ENCODE data around the gene ACSF3. TPM values are rescaled to one million over a fixed set of nuclear protein-coding genes. Genes with fewer than 3 reads are reported as not detected.

ACSF3 gene
- total RNA-seq, 1 donor from 2014 or later = 25.8 TPM

GRCh38 chr16:89054261-89054661, 39.4 kb upstream of the ACSF3 start:
- TF ChIP-seq, protein P1, sequence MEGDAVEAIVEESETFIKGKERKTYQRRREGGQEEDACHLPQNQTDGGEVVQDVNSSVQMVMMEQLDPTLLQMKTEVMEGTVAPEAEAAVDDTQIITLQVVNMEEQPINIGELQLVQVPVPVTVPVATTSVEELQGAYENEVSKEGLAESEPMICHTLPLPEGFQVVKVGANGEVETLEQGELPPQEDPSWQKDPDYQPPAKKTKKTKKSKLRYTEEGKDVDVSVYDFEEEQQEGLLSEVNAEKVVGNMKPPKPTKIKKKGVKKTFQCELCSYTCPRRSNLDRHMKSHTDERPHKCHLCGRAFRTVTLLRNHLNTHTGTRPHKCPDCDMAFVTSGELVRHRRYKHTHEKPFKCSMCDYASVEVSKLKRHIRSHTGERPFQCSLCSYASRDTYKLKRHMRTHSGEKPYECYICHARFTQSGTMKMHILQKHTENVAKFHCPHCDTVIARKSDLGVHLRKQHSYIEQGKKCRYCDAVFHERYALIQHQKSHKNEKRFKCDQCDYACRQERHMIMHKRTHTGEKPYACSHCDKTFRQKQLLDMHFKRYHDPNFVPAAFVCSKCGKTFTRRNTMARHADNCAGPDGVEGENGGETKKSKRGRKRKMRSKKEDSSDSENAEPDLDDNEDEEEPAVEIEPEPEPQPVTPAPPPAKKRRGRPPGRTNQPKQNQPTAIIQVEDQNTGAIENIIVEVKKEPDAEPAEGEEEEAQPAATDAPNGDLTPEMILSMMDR (IDR thresholded peaks at IDR 0.05; ENCODE audit: insufficient read depth, low read length, severe bottlenecking) = no peak
- Histone ChIP-seq H3K4me3 (ENCODE audit: low read depth, low read length) (no peak overlapping the region), H3K36me3 (ENCODE audit: control insufficient read depth, insufficient read depth, low read length) (no peaks in the 10 kb centered on the region), H3K27me3 (ENCODE audit: control insufficient read depth, insufficient read depth, low read length) (no peaks in the 10 kb centered on the region)
- DNase-seq (ENCODE audit: low read depth) = no peak
- FAIRE-seq = no peak

DNA sequence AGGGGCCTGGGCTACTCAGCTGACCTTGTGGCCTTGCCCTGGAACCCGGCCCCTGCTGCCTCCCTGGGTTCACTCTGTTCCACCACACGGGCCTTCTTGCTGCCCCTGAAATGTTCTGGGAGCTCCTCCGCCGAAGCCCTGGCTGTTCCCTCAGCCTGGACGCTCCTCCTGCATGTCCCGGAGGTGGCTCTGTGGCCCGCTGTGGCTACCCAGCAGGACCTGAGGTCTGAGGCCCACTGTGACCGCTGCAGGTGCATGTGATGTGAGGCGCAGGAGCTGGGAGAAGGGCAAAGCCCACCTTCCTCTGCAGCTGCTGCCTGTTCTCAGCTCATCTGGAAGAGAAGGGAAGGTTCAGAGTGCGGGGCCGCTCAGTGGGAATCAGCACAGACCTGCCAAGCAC, 38.9 kb upstream of the ACSF3 start:
- FAIRE-seq = no peak
- no peak for DNase-seq (ENCODE audit: low read depth)
- H3K4me3 ChIP-seq (ENCODE audit: low read depth, low read length) = no peak overlapping the region
- no peaks in the 10 kb centered on the region for H3K27me3 ChIP-seq (ENCODE audit: control insufficient read depth, insufficient read depth, low read length)
- no peaks in the 10 kb centered on the region for H3K36me3 ChIP-seq (ENCODE audit: control insufficient read depth, insufficient read depth, low read length)
- TF ChIP-seq, protein P1 (IDR thresholded peaks at IDR 0.05; ENCODE audit: insufficient read depth, low read length, severe bottlenecking) = no peak

DNA sequence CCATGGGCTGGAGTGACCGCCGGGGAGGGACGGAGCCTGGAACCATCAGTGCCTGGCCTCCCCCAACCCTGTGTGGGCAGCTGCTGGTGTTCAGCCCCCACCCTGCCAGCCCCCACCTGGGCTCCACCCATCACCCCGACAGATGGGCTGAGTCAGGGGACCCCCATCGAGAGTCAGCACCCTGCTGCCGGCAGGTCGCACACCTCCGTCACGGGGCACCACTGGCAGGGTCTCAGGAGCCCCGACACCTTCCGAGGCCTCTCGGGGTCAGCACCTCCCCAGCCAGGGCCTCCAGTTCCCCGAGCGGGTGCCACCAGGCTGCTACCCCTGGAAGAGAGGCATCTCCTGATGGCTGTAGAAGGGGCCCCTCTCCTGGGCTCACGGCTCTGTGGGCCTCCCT, 38.3 kb upstream of the ACSF3 start:
- Histone ChIP-seq H3K27me3 (ENCODE audit: control insufficient read depth, insufficient read depth, low read length) (no peaks in the 10 kb centered on the region), H3K4me3 (ENCODE audit: low read depth, low read length) (no peak overlapping the region), H3K36me3 (ENCODE audit: control insufficient read depth, insufficient read depth, low read length) (no peaks in the 10 kb centered on the region)
- FAIRE-seq (no peak), DNase-seq (ENCODE audit: low read depth) (no peak)
- TF ChIP-seq, protein P1 (IDR thresholded peaks at IDR 0.05; ENCODE audit: insufficient read depth, low read length, severe bottlenecking) = no peak

GRCh38 chr16:89055894-89056555, 37.6 kb upstream of the ACSF3 start:
- Histone ChIP-seq H3K27me3 (ENCODE audit: control insufficient read depth, insufficient read depth, low read length) (no peaks in the 10 kb centered on the region), H3K4me3 (ENCODE audit: low read depth, low read length) (no peak overlapping the region), H3K36me3 (ENCODE audit: control insufficient read depth, insufficient read depth, low read length) (no peaks in the 10 kb centered on the region)
- DNase-seq (ENCODE audit: low read depth) = no peak
- TF ChIP-seq, protein P1 (IDR thresholded peaks at IDR 0.05; ENCODE audit: insufficient read depth, low read length, severe bottlenecking) = no peak
- FAIRE-seq = peak; percentile 77

DNA sequence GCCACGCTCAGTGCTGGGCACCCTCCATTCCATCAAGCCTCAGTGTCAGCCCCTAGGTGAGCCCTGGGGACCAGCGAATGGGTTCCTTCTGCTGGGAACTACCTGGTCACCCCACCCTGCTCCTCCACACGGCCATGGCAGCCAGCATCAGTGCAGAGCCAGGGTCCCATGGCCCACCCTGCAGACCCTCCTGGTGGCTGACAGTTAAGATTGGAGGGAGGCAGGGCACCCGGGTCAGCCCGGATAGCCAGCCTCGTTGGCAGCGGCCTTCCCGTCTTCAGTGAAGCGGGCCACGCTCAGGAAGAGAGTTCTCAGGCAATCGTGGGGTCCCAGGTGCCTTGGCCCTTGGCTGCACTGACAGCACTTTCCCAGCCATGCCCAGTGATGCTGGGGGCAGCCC, 37.1 kb upstream of the ACSF3 start:
- H3K27me3 ChIP-seq (ENCODE audit: control insufficient read depth, insufficient read depth, low read length) = no peaks in the 10 kb centered on the region
- no peak for FAIRE-seq
- H3K4me3 ChIP-seq (ENCODE audit: low read depth, low read length) = no peak overlapping the region
- TF ChIP-seq, protein P1 (IDR thresholded peaks at IDR 0.05; ENCODE audit: insufficient read depth, low read length, severe bottlenecking) = no peak
- no peak for DNase-seq (ENCODE audit: low read depth)
- no peaks in the 10 kb centered on the region for H3K36me3 ChIP-seq (ENCODE audit: control insufficient read depth, insufficient read depth, low read length)

DNA sequence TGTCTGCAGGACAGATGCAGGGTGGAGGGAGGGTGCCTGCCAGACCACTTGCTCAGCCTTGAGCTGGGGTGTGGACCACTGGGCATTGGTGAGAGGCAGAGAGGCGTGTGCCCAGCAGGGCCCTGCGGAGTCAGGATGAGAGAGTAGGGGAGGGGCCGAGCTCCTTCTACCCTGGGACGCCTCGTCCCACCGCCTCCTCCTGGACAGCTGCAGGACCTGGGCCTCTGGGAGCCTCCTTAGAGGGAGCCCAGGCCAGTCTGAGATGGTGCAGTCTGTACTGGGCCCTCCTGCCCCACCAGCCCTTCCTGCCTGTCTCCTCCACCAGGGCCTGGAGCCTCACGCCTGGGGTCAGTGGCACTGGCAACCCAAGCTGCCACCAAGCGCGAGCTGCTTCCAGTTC, 35.9 kb upstream of the ACSF3 start:
- Histone ChIP-seq H3K27me3 (ENCODE audit: control insufficient read depth, insufficient read depth, low read length) (no peaks in the 10 kb centered on the region), H3K36me3 (ENCODE audit: control insufficient read depth, insufficient read depth, low read length) (no peaks in the 10 kb centered on the region), H3K4me3 (ENCODE audit: low read depth, low read length) (no peak overlapping the region)
- no peak for DNase-seq (ENCODE audit: low read depth)
- no peak for FAIRE-seq
- TF ChIP-seq, protein P1 (IDR thresholded peaks at IDR 0.05; ENCODE audit: insufficient read depth, low read length, severe bottlenecking) = no peak
